GM15510 (cell line): ENCODE results near the gene MMP17.

Experiments
- POLR2A ChIP-seq: IDR thresholded peaks from 3 replicates; pipeline ENCODE4 v1.6.1; 2011; ENCODE audit warnings: borderline replicate concordance; ENCODE audit not compliant: insufficient read length; ENCODE audit errors: extremely low read depth

The MMP17 gene

DNA sequence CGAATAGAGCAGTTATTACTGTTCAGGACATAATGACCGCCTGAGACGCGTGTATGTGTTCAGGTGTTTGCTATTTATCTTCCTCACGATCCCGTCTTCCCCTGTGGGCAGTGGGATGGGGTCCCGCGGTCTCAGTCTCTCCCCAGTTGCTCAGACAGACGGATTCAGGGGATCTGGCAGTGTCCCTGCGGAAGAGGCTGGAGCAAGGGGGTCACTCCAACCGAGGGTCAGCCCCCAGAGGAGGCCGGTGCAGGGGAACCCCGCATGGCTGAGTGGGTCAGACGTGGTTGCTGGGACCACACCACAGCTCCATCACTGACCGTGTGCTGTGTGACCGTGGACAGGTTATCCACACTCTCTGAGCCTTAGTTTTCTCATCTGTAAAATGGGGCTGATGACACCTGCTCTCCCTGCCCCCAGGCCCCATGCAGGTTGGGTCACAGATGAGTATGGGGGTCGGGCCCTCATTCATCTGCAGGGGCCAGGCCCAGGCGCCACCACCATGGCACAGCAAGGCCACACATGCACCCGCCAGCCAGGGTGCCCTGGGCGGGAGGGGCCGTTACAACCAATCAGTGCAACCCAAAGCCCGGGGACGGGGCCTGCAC lies 5.2 kb downstream of the MMP17 start:
- no peak for TF ChIP-seq POLR2A

DNA sequence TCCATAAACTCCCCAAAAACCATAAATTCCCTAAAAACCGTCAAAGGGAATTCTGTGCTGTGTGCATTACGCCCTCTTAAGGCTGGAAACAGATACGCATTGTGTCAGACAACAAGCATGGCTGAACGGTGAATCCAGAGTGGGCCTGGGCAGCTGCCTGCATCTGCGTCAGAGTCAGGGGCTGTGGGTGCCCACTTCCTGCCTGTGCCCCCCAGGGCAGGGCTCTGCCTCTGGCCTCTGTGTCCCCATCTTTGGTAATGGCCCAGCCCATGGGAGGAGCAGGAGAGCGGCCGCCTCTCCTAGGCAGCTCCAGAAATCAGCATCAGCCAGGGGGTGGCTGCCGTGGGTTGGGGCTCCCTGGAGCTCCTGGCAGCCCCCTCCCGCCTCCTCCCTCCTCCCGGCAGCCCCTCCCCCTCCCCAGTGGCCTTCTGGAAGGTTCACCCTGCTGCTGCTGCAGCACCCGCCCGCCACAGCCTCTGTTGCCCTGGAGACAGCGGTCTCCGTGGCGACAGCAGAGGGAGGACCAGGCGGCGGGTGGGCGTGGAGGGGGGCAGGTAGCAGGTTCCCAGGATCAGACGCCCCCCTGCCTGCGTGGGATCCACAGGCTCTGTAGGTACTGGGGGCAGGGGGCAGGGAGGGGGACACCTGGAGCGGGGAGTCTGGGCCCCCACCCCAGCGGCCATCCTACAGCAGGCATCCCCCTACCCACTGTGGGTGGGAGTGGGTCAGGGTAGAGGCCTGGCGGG lies 5.9 kb downstream of the MMP17 start:
- no peak for TF ChIP-seq POLR2A

DNA sequence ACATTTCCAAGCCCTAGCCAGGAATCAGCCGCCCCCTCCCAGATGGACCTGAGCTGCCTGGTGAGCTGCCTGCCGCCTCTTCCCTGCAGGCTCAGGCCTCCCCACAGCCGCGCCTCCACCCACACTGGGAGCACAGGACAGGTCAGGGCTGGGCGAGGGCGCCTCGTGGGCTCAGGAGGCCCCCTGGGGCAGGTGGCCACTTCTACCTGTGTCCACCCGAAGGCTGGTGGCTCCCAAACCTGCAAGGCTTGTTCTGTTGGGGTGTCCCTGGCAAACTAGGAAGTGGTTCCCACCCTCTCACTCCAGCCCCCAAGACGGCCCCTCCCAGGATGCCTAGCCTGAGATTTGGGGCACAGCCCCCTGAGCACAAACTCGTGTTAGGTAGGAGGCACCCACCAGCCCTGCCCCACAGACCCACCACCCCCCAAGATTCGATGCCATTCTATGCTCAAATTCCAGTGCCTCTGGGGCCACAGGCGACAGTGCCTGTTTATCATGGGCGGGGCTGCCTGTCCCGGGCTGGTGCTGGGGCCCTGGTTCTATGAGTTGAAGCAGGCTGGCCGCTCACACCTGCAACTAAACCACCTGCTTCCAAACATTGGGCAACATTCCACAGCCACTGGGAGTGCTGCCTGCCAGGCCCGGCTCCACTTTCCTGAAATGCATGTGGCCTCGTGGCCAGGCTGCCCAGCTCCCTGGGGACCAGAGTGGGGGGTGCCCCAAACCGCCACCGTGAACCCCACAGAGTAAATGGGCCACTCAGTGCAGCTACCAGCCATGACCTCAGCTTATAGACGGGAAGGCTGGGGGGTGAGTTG lies 6.8 kb downstream of the MMP17 start:
- no peak for TF ChIP-seq POLR2A

DNA sequence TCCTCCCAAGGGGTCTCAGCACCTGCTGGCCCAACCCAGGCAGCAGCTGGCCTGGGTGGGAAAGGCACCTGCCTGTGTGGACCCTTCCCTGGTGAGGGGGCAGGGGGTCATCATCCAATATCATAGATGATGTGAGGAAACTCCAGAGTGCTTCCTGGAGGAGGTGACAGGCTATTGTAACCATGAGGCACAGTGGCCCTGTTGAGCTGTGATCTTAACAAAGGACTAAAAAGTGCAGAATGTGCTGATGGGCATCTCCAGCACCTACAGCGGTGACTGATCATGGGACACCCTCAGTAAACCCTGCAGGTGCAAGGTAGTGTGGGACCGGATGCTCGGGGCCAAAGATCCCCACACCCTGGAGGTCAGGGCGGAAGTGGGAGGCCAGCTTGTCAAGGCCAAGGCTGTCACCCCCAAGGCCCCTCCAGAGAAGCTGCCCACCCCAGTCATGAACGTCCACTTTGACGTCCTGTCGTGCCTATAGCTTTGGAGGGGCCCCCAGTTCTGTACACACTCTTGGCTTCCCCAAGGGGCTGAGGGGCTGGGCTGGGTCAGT lies 7.5 kb downstream of the MMP17 start:
- TF ChIP-seq POLR2A, result no peak

DNA sequence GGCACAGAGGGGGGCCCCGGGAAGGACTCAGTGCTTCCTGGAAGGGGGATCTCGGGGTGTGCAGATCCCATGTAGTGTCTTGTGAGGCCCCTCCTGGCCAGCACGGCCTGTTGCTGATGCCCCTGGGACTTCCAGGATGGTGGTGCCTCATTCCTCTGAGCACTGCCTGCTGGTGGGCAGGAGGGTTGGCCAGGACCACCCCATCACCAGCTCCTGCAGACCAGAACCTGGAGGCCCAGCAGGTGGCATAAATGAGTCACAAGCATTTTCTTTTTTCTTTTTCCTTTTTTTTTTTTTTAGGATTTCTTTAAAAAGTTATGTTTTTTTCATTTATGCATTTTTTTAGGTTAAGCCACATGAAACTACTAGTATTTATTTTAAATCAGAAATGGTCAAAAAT lies 8.0 kb downstream of the MMP17 start:
- no peak for TF ChIP-seq POLR2A

DNA sequence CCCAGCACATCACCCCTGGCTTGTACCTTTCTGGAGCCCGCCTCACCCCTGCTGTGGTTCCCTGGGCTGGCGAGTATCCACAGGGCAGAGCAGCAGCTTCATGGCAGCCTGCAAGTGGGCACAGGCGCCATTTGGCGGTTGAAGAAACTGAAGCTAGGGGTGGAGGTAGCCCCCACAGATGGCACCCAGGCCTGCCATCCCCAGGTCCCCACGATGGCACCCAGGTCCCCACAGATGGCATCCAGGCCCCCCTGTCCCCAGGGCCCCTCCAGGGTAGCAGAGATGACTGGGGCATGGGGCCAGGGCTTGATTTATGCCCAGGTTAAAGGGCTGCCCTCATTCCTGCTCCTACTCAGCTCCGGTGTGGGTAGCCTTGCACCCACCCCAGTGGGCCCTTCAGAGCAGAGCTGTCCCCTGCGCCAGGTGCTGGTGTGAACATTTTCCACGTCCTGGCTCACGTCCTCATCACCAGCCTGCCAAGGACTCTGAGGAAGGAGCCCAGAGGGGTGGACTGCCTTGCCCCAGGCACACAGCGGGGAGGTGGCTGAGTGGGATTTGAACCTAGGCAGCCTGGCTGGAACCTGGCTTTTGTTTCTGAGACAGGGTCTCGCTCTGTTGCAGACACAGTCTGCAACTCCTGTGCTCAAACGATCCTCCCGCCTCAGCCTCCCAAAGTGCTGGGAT lies 8.7 kb downstream of the MMP17 start:
- no peak for TF ChIP-seq POLR2A

DNA sequence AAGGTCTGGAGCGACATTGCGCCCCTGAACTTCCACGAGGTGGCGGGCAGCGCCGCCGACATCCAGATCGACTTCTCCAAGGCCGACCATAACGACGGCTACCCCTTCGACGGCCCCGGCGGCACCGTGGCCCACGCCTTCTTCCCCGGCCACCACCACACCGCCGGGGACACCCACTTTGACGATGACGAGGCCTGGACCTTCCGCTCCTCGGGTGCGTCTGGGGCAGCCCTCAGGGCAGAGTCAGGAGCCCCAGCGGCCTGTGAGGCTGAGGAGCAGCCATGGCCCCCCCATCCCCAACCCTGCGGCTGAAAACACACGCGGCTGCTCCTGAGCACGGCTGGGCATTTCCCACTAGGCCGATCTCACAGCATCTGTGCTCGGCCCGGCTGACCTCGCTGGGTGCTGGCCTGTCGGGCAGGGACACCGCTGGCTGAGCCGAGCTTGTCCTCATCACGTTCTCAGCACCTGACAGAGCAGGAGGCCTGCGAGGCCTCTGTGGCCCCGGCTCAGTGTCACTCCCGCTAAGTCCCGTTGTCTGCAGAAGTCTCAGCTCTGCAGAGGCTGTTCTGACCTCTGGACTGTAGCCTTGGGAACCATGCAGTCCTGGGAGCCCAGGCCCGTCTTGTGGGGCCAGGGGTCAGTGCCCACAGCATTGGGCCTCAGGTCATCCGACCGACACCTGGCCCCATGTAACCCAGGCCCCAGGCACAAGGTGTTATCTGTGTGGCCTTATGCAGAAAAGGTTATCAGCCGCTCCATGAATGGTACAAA lies 12.6 kb downstream of the MMP17 start:
- TF ChIP-seq POLR2A, result no peak

DNA sequence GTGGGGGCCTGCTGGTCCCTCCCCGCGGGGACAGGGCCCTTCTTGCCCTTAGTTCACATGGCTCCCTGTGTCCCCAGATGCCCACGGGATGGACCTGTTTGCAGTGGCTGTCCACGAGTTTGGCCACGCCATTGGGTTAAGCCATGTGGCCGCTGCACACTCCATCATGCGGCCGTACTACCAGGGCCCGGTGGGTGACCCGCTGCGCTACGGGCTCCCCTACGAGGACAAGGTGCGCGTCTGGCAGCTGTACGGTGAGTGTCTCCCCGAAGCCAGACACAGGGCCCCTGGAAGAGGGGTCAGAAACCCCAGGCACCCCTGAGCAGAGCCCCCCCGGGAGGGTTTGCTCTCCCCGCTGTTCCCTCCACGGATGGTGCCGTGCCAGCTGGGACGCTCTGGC lies 13.4 kb downstream of the MMP17 start:
- no peak for TF ChIP-seq POLR2A

DNA sequence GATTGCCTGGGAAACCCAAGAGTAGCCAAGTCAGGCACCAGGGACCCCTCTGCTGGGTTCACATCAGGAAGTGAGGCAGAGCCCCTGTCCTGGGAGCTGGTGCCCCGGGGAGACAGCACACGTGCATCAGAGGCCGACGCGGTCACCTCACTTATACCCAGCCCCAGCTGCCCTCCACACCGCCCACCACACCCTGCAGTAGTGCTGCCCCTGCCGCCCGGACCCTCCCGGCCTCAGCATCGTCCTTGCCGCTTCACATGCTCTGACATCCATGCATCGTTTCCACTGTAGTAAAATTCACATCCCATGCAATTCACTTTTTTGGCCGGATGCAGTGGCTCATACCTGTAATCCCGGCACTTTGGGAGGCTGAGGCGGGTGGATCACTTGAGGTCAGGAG lies 14.0 kb downstream of the MMP17 start:
- TF ChIP-seq POLR2A, result no peak

DNA sequence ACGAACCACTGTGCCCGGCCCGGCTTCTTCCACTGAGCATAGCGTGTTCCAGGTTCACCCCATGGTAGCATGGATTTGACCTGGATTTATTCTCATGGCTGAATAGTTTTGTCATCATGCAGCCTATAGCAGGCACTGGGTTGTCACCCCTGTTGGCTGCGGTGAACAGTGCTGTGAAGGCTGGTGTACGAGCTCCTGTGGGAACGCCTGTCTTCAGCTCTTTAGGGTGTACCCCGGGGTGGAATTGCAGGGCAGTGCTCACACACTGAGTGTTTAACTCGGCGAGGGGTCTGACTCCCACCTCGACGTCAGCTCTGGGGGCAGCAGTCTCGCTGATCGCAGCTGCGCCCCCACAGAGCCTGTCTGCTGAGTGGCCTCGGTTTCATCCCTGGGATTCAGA lies 15.3 kb downstream of the MMP17 start:
- TF ChIP-seq POLR2A, result no peak

DNA sequence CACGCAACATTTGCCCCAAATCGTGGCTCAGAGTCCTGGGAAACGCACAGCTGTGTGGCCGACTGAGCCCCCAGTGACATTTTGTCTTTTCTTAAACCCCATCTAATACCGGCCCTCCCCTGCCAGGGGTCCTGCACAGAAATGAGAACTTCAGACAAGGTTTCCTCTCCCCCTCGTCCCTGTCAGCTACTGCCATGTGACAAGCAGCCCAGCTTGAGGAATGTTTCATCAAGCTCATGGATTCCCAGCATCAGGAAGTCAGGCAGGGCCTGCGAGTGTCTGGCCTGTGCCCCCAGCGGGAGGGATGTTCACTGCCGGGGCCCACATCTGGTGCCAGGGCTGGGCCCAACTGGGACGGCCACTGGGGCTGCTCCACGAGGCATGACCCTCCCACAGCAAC lies 15.9 kb downstream of the MMP17 start:
- no peak for TF ChIP-seq POLR2A

DNA sequence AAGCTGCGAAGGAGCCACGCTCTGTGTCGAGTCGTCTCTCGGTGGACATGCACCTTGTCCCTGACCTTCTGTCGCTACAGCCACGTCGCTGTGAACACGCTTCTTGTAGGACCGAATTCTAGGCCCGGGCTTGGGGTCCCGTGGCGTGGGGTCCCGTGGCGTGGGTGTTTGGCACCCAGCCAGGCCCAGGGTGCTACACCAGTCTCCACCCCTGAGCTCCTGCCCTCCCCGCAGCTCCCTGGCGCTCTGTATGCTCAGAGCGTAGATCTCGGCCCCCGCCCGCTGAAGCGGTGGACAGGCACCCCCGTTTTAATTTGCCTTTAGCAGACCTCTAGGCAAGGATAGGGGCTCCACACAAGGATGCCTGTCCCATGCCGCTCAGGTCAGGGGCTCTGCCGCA lies 16.5 kb downstream of the MMP17 start:
- TF ChIP-seq POLR2A, result no peak

DNA sequence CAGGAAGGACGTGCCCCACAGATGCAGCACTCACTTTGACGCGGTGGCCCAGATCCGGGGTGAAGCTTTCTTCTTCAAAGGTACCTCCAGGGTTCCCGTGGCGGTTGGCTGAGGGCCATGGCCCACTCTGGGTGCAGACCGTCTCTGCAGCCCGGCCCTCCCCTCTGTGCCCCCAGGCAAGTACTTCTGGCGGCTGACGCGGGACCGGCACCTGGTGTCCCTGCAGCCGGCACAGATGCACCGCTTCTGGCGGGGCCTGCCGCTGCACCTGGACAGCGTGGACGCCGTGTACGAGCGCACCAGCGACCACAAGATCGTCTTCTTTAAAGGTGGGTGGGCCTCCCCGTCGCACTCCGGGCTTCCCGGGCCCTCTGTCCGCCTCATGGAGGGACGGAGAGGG lies 16.9 kb downstream of the MMP17 start:
- TF ChIP-seq POLR2A, result no peak

DNA sequence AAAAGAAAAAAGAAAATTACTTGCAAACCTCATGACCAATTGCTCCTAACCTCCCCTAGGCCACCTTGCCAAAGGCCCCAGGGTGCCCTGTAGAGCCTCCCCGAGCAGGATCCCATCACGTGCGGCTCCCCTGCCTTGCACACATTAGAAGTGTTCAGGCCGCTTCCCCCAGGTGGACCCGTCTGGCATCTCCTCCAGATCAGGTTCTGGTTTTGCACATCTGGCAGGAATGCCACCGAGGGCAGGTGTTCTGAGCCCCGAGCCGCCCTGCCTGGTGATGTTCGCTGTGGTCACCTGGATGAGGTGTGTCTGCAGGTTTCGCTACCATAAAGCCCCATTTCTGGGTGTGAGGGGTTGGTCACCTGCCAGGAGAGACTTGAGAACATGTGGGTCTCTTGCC lies 19.3 kb downstream of the MMP17 start:
- no peak for TF ChIP-seq POLR2A
